D721Med (cell line): ENCODE data around the gene EIF3D.

Experiments used
- DNase-seq: peaks from one replicate; pipeline ENCODE4 v3.0.0; 2011; ENCODE audit warnings: low spot score; ENCODE audit not compliant: insufficient read length
- FAIRE-seq: peaks from 2 replicates; lab custom pipeline; 2011; peaks lifted over from hg19 to GRCh38; lab: Jason Lieb, UNC
- CTCF ChIP-seq: IDR thresholded peaks from 2 replicates; pipeline ENCODE4 v1.5.1; 2012; ENCODE audit warnings: mild to moderate bottlenecking, control low read depth; ENCODE audit not compliant: insufficient read depth; ENCODE audit errors: missing control alignments

Gene EIF3D, protein sequence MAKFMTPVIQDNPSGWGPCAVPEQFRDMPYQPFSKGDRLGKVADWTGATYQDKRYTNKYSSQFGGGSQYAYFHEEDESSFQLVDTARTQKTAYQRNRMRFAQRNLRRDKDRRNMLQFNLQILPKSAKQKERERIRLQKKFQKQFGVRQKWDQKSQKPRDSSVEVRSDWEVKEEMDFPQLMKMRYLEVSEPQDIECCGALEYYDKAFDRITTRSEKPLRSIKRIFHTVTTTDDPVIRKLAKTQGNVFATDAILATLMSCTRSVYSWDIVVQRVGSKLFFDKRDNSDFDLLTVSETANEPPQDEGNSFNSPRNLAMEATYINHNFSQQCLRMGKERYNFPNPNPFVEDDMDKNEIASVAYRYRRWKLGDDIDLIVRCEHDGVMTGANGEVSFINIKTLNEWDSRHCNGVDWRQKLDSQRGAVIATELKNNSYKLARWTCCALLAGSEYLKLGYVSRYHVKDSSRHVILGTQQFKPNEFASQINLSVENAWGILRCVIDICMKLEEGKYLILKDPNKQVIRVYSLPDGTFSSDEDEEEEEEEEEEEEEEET

GRCh38 chr22:36528795-36529751, at the start of gene EIF3D:
EIF3D (minus strand) TSS chr22:36529166; CDS start chr22:36526121, 3,045 bp downstream.
- no peak for TF ChIP-seq CTCF
- no peak for FAIRE-seq

DNA sequence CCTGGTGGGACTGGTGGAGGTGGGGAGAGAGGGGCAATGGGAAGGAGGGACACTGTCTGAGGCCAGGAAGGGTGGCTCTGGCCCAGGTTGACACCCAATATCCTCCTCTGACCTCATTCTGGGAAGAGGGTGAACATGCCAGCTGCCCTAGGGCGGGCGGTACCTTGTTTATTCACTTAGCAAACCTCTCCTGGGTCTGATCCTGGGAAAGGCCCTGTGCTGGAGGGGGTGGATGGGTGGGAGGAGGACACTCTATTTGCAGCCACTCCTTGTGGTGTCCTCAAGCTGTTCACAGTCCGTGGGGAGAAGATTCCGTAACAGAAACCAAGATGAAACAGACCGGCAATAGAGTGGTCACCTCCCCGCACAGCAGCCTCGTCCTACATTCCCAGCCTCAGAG, 49.7 kb upstream of the EIF3D start:
- TF ChIP-seq CTCF = no peak
- DNase-seq = no peak
- FAIRE-seq = no peak

More at GRCh38 chr22:36528795-36529751, at the start of gene EIF3D:
- no peak for DNase-seq

DNA sequence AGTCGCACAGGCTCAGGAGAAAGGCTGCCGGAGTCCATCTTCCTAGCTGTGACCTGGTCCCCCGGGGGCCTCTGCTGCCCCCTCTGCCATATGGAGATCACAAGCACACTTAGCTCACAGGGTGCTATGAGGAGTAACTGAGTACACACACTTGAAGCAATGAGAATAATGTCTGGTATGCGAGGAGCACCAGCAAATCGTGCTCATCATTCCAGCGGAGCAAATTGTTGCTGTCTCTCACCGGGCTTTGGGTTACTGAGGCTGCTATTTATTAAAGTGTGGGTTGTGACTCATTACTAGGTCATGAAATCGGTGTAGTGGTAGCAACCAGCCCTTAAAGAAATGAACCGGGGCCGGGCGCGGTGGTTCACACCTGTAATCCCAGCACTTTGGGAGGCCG, 48.1 kb upstream of the EIF3D start:
- FAIRE-seq (no peak), DNase-seq (no peak)

GRCh38 chr22:36574728-36575127, 45.8 kb upstream of the EIF3D start:
- TF ChIP-seq CTCF = no peak
- no peak for FAIRE-seq
- DNase-seq = no peak

More for the DNA sequence above, 48.1 kb upstream of the EIF3D start:
- no peak for TF ChIP-seq CTCF

- no peak for TF ChIP-seq CTCF
- DNase-seq = peak; percentile 29
- FAIRE-seq = no peak
These were observed 44.9 kb upstream of the EIF3D start for GRCh38 chr22:36573815-36574363.

GRCh38 chr22:36571991-36572390, 43.0 kb upstream of the EIF3D start:
- FAIRE-seq = no peak
- DNase-seq = no peak
- TF ChIP-seq CTCF = no peak
